Mesendoderm (in vitro differentiated cells): ENCODE results near the gene NGEF.

Source experiments
- DNase-seq: peaks from one replicate; pipeline ENCODE4 v3.0.0; 2013
- H2AK5ac ChIP-seq: 2 replicates; pipeline ENCODE4 v1.6.1; 2013; ENCODE audit warnings: low read length, inconsistent platforms
- H2BK120ac ChIP-seq: 2 replicates; pipeline ENCODE4 v1.6.1; 2013; ENCODE audit warnings: low read depth, mild to moderate bottlenecking, low read length, moderate library complexity, mixed read lengths
- H2BK15ac ChIP-seq: replicated peaks from 2 replicates; pipeline ENCODE4 v1.6.1; 2013; ENCODE audit warnings: low read depth, mild to moderate bottlenecking, moderate library complexity
- H2BK5ac ChIP-seq: 2 replicates; pipeline ENCODE4 v1.6.1; 2013; ENCODE audit warnings: low read length, inconsistent platforms
- H3K18ac ChIP-seq: 2 replicates; pipeline ENCODE4 v1.6.1; 2013; ENCODE audit warnings: mild to moderate bottlenecking, low read length, mixed read lengths
- H3K23ac ChIP-seq: one replicate; pipeline ENCODE4 v1.6.1; 2013; ENCODE audit warnings: low read length
- H3K27ac ChIP-seq: 2 replicates; pipeline ENCODE4 v1.5.1; 2013; ENCODE audit warnings: low read depth, mild to moderate bottlenecking, inconsistent platforms, low read length, moderate library complexity
- H3K27me3 ChIP-seq: 2 replicates; pipeline ENCODE4 v1.6.1; 2013; ENCODE audit warnings: low read length, control low read depth, mild to moderate bottlenecking, inconsistent platforms; ENCODE audit not compliant: insufficient read depth, poor library complexity
- H3K36me3 ChIP-seq: 2 replicates; pipeline ENCODE4 v1.6.1; 2013; ENCODE audit warnings: low read length, inconsistent platforms; ENCODE audit not compliant: control insufficient read depth, insufficient read depth
- H3K4ac ChIP-seq: one replicate; pipeline ENCODE4 v1.6.1; 2013; ENCODE audit warnings: low read depth, mild to moderate bottlenecking, low read length, moderate library complexity
- H3K4me1 ChIP-seq: 2 replicates; pipeline ENCODE4 v1.6.1; 2013; ENCODE audit warnings: low read depth, low read length, inconsistent platforms; ENCODE audit not compliant: control insufficient read depth
- H3K4me2 ChIP-seq: 2 replicates; pipeline ENCODE4 v1.6.1; 2013; ENCODE audit warnings: low read length
- H3K4me3 ChIP-seq: 2 replicates; pipeline ENCODE4 v1.5.1; 2013; ENCODE audit warnings: mild to moderate bottlenecking, low read length
- H3K56ac ChIP-seq: one replicate; pipeline ENCODE4 v1.6.1; 2013; ENCODE audit warnings: low read length
- H3K79me1 ChIP-seq: 2 replicates; pipeline ENCODE4 v1.6.1; 2013; ENCODE audit warnings: low read length, inconsistent platforms
- H3K79me2 ChIP-seq: 2 replicates; pipeline ENCODE4 v1.6.1; 2013; ENCODE audit warnings: mild to moderate bottlenecking, low read length; ENCODE audit not compliant: control insufficient read depth, insufficient read depth
- H3K9ac ChIP-seq: 2 replicates; pipeline ENCODE4 v1.6.1; 2013; ENCODE audit warnings: low read length, inconsistent platforms
- H4K5ac ChIP-seq: one replicate; pipeline ENCODE4 v1.6.1; 2013; ENCODE audit warnings: low read length
- H4K8ac ChIP-seq: one replicate; pipeline ENCODE4 v1.6.1; 2013; ENCODE audit warnings: low read depth, mild to moderate bottlenecking, control low read depth, low read length, moderate library complexity
- WGBS: extraction: QIAGEN DNeasy Blood & Tissue Kit; methylation state at CpG from one replicate; pipeline ENCODE4 v1.1.7; 2013; ENCODE audit warnings: low lambda C conversion rate, missing lambda C conversion rate; ENCODE audit not compliant: insufficient coverage; ENCODE audit errors: extremely low coverage; 5-methylcytosine and 5-hydroxymethylcytosine counted together

Gene NGEF

GRCh38 chr2:232925153-232925820 lies 87.8 kb downstream of the NGEF start:
- H4K8ac ChIP-seq: no peak overlapping the region
- H3K56ac ChIP-seq: no peak overlapping the region
- no peak overlapping the region for H2BK15ac ChIP-seq
- H2AK5ac ChIP-seq: no peak overlapping the region
- no peak overlapping the region for H3K4ac ChIP-seq
- peaks cover 28% of the 10 kb centered on the region for H3K27me3 ChIP-seq
- H3K9ac ChIP-seq: no peak overlapping the region
- no peak overlapping the region for H4K5ac ChIP-seq
- H3K27ac ChIP-seq: no peak overlapping the region
- no peaks in the 10 kb centered on the region for H3K79me1 ChIP-seq
- no peak overlapping the region for H3K23ac ChIP-seq
- H3K4me1 ChIP-seq: no peaks in the 10 kb centered on the region
- H2BK5ac ChIP-seq: no peak overlapping the region
- no peaks in the 10 kb centered on the region for H3K36me3 ChIP-seq
- no CpG with 5 or more reads among the region's 11 CpGs for WGBS
- H3K4me3 ChIP-seq: no peak overlapping the region
- DNase-seq: peak; percentile 28
- H2BK120ac ChIP-seq: no peak overlapping the region
- no peak overlapping the region for H3K4me2 ChIP-seq
- H3K79me2 ChIP-seq: no peaks in the 10 kb centered on the region
- no peak overlapping the region for H3K18ac ChIP-seq

GRCh38 chr2:232924433-232924832 lies 88.6 kb downstream of the NGEF start:
- Histone ChIP-seq H2BK5ac (no peak overlapping the region), H3K4me1 (no peaks in the 10 kb centered on the region), H2BK120ac (no peak overlapping the region), H2AK5ac (no peak overlapping the region), H3K9ac (no peak overlapping the region), H3K79me2 (no peaks in the 10 kb centered on the region), H4K5ac (no peak overlapping the region), H3K4me3 (no peak overlapping the region), H4K8ac (no peak overlapping the region), H3K18ac (no peak overlapping the region), H3K56ac (no peak overlapping the region), H3K4ac (no peak overlapping the region), H3K27me3 (peaks cover 28% of the 10 kb centered on the region), H3K27ac (no peak overlapping the region), H3K23ac (no peak overlapping the region), H3K4me2 (no peak overlapping the region), H3K79me1 (no peaks in the 10 kb centered on the region), H2BK15ac (no peak overlapping the region), H3K36me3 (no peaks in the 10 kb centered on the region)
- DNase-seq: no peak

- H3K27ac ChIP-seq: no peak overlapping the region
- no peak for DNase-seq
- H3K4ac ChIP-seq: no peak overlapping the region
- no peaks in the 10 kb centered on the region for H3K27me3 ChIP-seq
- no peak overlapping the region for H2BK120ac ChIP-seq
- H3K4me1 ChIP-seq: no peaks in the 10 kb centered on the region
- H2AK5ac ChIP-seq: no peak overlapping the region
- H3K79me1 ChIP-seq: no peaks in the 10 kb centered on the region
- no peak overlapping the region for H3K23ac ChIP-seq
- no peak overlapping the region for H3K56ac ChIP-seq
- no peak overlapping the region for H2BK5ac ChIP-seq
- no peak overlapping the region for H3K4me3 ChIP-seq
- no peak overlapping the region for H3K9ac ChIP-seq
- H3K4me2 ChIP-seq: no peak overlapping the region
- no peak overlapping the region for H4K5ac ChIP-seq
- no peaks in the 10 kb centered on the region for H3K36me3 ChIP-seq
- no CpG with 5 or more reads among the region's 3 CpGs for WGBS
- no peaks in the 10 kb centered on the region for H3K79me2 ChIP-seq
- no peak overlapping the region for H4K8ac ChIP-seq
- no peak overlapping the region for H2BK15ac ChIP-seq
- H3K18ac ChIP-seq: no peak overlapping the region
Observed at GRCh38 chr2:232920760-232921159, 92.3 kb downstream of the NGEF start.

- no peak overlapping the region for H4K5ac ChIP-seq
- no peak overlapping the region for H2AK5ac ChIP-seq
- DNase-seq: no peak
- H3K4ac ChIP-seq: no peak overlapping the region
- no peak overlapping the region for H3K23ac ChIP-seq
- no peak overlapping the region for H3K4me2 ChIP-seq
- H3K79me2 ChIP-seq: no peaks in the 10 kb centered on the region
- no peak overlapping the region for H2BK15ac ChIP-seq
- no peak overlapping the region for H3K18ac ChIP-seq
- H4K8ac ChIP-seq: no peak overlapping the region
- H3K79me1 ChIP-seq: no peaks in the 10 kb centered on the region
- H3K4me1 ChIP-seq: no peaks in the 10 kb centered on the region
- no peaks in the 10 kb centered on the region for H3K27me3 ChIP-seq
- H2BK5ac ChIP-seq: no peak overlapping the region
- no peak overlapping the region for H2BK120ac ChIP-seq
- WGBS: no CpG with 5 or more reads among the region's 11 CpGs
- no peak overlapping the region for H3K4me3 ChIP-seq
- H3K36me3 ChIP-seq: no peaks in the 10 kb centered on the region
- no peak overlapping the region for H3K27ac ChIP-seq
- no peak overlapping the region for H3K56ac ChIP-seq
- H3K9ac ChIP-seq: no peak overlapping the region
Observed at GRCh38 chr2:232920055-232920454, 93.0 kb downstream of the NGEF start.

- Histone ChIP-seq H4K8ac (no peak overlapping the region), H3K79me2 (no peaks in the 10 kb centered on the region), H2BK15ac (no peak overlapping the region), H2BK120ac (no peak overlapping the region), H3K27me3 (no peaks in the 10 kb centered on the region), H3K36me3 (no peaks in the 10 kb centered on the region), H2AK5ac (no peak overlapping the region), H3K18ac (no peak overlapping the region), H3K56ac (no peak overlapping the region), H3K9ac (no peak overlapping the region), H3K4me1 (no peaks in the 10 kb centered on the region), H3K4me2 (no peak overlapping the region), H2BK5ac (no peak overlapping the region), H3K79me1 (no peaks in the 10 kb centered on the region), H3K23ac (no peak overlapping the region), H3K4ac (no peak overlapping the region), H4K5ac (no peak overlapping the region), H3K27ac (no peak overlapping the region), H3K4me3 (no peak overlapping the region)
- no peak for DNase-seq
- no CpG with 5 or more reads among the region's 6 CpGs for WGBS
Observed at GRCh38 chr2:232919141-232919540, 93.9 kb downstream of the NGEF start.

- H2BK5ac ChIP-seq: no peak overlapping the region
- H3K36me3 ChIP-seq: no peaks in the 10 kb centered on the region
- H2AK5ac ChIP-seq: no peak overlapping the region
- no peak overlapping the region for H3K4me2 ChIP-seq
- no peaks in the 10 kb centered on the region for H3K27me3 ChIP-seq
- WGBS: no CpG with 5 or more reads among the region's 2 CpGs
- no peak overlapping the region for H4K5ac ChIP-seq
- H3K23ac ChIP-seq: no peak overlapping the region
- no peak overlapping the region for H3K9ac ChIP-seq
- no peak overlapping the region for H3K4me3 ChIP-seq
- no peak overlapping the region for H2BK15ac ChIP-seq
- H3K4me1 ChIP-seq: no peaks in the 10 kb centered on the region
- H3K56ac ChIP-seq: no peak overlapping the region
- no peaks in the 10 kb centered on the region for H3K79me2 ChIP-seq
- no peak overlapping the region for H3K18ac ChIP-seq
- DNase-seq: no peak
- no peaks in the 10 kb centered on the region for H3K79me1 ChIP-seq
- H4K8ac ChIP-seq: no peak overlapping the region
- no peak overlapping the region for H3K27ac ChIP-seq
- H2BK120ac ChIP-seq: no peak overlapping the region
- H3K4ac ChIP-seq: no peak overlapping the region
Observed at GRCh38 chr2:232913903-232914302, 99.2 kb downstream of the NGEF start.
